PC-9 (cell line): ENCODE results near the gene TMEM231.
"Not testable (repeated sequence)": the region's sequence is repeated elsewhere in the genome, so short reads cannot be mapped to it uniquely, and the experiment has no call there.

Source experiments
- CTCF ChIP-seq: fragments of 200-600 bp; sonication (generic); conservative IDR thresholded peaks from 2 replicates; pipeline ENCODE4 v1.6.1; 2017; ENCODE audit warnings: mixed run types, antibody characterized with exemption, mild to moderate bottlenecking, moderate library complexity
- EZH2 ChIP-seq: fragments of 200-600 bp; sonication (generic); IDR thresholded peaks from 2 replicates; pipeline ENCODE4 v1.8.0; 2017; ENCODE audit warnings: antibody characterized with exemption, low read depth

GRCh38 chr16:75498605-75499322, 57.3 kb downstream of the TMEM231 start:
- not testable (repeated sequence) for TF ChIP-seq CTCF, EZH2
